ENCODE results near the gene ADGRF5.

DNA sequence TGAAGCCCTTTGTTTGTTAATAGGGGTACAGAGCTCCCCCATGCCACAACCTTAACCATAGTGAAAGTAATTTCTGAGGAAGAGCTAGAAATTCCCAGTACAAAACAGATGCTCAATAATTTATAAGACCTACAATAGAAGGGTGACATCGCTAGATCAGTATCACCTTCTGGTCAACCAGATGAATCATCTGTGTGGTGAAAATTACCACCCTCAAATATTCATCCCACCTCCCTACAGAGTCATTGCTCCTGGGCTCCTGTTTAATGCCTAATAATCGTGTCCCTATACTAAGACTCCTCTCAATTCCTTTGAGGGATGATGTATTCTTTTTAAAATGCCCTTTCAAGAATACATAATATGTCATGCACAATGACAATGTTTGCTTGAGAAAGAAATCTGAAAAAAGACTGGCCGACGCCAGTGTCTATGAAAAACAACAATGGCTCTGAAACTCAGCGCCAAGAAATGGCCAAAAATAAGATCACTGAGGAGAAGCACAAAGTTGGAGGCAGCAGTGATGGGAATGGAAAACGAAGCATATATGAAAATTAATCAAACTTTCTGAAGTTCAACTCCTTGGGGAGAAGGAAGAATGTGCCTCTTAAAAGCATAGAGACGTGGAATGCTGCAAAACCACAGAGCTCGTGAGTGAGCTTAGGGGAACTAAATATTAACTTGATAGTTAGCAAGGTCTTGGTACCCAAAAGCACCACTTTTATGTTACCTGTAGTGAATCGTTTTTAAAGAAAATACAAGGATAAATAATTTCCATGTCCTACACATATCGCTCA, 11.0 kb upstream of the ADGRF5 start:
- TF ChIP-seq, protein P1, sequence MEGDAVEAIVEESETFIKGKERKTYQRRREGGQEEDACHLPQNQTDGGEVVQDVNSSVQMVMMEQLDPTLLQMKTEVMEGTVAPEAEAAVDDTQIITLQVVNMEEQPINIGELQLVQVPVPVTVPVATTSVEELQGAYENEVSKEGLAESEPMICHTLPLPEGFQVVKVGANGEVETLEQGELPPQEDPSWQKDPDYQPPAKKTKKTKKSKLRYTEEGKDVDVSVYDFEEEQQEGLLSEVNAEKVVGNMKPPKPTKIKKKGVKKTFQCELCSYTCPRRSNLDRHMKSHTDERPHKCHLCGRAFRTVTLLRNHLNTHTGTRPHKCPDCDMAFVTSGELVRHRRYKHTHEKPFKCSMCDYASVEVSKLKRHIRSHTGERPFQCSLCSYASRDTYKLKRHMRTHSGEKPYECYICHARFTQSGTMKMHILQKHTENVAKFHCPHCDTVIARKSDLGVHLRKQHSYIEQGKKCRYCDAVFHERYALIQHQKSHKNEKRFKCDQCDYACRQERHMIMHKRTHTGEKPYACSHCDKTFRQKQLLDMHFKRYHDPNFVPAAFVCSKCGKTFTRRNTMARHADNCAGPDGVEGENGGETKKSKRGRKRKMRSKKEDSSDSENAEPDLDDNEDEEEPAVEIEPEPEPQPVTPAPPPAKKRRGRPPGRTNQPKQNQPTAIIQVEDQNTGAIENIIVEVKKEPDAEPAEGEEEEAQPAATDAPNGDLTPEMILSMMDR (IDR thresholded peaks at IDR 0.05) = no peak
- no peak for TF ChIP-seq POLR2AphosphoS5 (IDR thresholded peaks at IDR 0.05)
- no peak for TF ChIP-seq POLR2A (IDR thresholded peaks at IDR 0.05)
- no peak for TF ChIP-seq EP300 (IDR thresholded peaks at IDR 0.05)
